Middle frontal gyrus (tissue), 1 donor: ENCODE results near the gene ICOS.
"Not testable (repeated sequence)": the region's sequence is repeated elsewhere in the genome, so short reads cannot be mapped to it uniquely, and the experiment has no call there.

Experiments used
- DNase-seq: peaks from one replicate; pipeline ENCODE4 v3.0.0-alpha.2; 2015; ENCODE audit warnings: low spot score; ENCODE audit errors: extremely low spot score

ICOS gene

DNA sequence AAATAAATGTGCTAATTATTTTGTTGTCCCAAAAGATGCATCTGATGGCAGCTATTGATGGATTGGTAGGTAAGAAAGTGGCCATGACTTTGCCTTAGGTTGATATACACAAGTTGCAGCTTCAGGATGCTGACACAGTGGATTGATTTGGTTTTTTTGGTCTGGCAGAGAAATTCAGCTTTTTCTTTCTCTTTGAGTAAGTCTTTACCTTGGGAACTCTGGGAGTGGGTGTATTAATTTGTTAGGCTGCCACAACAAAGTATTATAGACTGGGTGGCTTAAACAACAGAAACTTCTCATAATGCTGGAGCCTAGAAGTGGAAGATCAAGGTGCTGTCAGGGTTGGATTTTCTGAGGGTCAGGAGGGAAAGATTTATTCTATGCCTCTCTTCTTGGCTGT is 19.8 kb upstream of the ICOS start:
- no peak for DNase-seq

DNA sequence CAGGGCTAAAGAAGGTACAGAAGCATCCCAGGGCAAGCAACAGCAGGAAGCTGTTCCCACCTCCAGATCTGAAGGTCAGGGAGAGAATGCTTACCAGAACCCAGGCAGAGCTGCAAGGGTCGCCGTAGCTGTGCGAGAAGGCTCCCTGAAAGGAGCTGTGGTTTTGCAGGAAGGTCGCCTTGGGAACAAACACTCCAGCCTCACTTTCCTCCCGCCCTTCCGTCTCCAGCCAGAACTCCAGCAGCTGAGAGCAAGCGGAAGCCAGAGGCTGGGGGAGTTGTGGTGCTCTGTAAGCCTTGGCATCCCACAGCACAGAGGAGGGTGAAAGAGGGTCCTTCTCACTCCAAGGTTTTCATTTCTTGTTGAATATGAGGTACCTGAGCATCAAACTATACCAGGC is 18.3 kb upstream of the ICOS start:
- no peak for DNase-seq

DNA sequence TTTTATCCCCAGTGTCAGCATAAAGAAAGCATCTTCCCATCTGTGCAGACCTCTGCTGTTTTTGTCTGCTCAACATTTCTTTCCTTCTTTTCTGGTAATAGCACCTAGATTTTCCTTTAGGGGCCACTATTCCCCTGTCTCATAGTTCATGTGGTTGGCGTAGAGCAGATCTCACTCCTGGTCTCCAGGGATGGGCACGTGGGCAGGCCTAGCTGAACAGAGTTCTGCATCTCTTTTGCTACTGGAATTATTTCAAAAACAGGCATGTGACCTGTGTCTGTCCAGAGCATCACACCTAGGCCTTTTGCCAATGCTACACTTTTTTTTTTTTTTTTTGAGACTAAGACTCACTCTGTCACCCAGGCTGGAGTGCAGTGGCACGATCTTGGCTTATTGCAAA is 17.7 kb upstream of the ICOS start:
- DNase-seq, result no peak

DNA sequence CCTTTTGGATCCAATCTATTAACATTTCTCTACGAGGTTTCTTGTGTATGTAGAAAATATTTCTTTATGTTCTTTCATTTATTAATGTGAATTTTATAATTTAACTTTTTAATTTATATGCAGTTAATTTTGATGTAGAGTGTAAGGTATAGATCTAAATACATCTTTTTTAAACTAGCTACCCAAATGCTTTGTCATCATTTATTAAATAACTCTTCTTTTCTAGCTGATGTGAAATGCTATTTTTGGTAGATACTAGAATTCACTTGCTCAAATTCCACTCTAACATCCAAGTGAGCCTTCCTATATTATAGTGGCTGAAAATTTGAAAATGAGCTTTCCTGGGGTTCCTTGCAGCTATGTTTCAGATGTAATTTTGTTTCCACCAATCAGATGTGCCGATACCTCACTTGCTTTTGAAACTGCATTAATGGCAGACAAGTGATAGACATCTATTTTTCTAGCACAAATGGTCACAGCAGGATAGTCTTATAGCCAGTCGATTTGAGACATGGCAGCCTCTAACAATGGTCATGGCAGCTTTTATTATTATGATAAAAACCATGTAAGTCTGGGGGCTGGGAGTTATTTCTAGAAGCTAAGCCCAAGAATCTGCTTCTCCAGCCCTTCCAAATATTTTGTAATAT is 10.9 kb upstream of the ICOS start:
- no peak for DNase-seq

DNA sequence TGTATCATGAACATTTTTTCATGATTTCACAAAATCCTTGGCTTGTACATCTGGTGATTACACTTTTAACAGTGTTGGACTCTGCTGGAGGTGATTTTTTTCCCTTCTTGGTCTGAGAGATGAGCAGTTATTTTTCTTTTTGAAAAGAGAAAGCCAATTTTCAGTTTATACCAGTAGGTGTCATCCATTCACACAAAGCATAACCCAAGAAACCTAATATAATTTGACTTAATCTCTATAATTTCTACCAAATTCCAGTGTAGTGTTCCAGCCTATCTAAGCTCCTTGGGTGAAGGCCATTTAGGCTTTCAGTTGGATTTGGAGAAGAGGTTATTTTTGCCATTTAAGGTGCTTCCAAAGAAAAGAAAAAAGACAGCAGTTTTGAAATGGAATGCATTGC is 7.7 kb upstream of the ICOS start:
- no peak for DNase-seq

DNA sequence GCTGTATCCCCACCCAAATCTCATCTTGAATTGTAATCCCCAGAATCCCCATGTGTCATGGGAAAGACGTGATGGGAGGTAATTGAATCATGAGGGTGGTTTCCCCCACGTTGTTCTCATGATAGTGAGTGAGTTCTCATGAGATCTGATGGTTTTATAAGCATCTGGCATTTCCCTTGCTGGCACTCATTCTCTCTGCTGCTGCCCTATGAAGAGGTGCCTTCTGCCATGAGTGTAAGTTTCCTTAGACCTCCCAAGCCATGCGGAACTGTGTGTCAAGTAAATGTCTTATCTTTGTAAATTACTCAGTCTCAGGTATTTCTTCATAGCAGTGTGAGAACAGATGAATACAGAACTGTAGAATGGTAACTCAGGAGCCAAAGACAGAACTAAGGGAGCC is 5.3 kb upstream of the ICOS start:
- not testable (repeated sequence) for DNase-seq

DNA sequence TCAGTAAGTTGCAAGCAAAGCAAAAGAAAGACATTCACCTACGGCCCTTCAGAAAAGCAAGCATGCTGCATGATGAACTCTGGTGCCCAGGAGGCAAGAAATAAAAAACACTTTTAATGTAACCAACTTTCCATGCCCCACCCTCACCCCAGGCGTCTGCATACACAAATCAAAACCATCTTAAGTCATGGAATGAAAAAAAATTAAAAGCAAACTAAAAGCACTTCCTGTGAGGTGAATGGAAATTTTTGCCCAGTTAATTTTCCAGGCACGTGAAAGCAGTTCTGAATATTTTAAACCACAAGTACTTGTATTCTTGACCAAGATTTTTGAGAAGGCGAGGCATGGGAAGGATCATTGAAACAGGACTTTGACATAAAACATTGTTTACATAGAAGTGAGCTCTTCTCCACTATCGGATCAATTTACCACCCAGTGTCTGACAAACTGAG is 2.5 kb upstream of the ICOS start:
- DNase-seq, result no peak

DNA sequence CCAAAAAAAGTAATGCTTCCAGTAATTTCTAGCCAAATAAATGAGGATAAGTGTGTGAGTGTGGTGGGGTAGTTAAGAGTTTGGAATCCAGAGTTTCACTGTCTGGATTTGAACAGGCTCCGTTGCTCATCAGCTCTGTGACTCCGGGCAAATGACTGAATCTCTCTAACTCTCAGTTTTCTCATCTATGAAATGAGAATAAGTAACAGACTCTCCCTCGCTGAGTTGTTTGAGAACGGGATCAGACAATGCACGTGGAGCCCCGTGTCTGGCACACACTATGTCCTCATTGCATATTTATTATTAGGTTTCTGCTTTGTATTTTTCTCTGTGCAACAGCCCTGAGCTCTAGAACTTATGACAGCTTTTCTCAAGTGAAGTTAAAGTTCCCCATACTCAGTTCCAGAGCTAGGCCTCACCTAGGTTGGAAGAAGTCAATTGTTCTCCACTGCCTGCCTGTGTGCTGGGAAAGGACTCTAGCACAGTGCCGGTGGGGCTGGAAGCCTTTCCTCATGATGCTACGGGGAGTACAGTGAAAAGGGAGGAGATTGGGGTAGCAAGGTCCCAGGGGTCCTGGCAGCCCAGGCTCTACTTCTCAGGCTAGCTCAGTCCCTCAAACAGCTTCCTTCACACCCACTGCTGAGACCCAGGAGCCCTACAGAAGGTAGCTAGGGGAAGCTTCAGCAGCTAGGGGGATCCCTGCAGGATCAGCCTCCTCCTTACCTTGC is 1.7 kb upstream of the ICOS start:
- no peak for DNase-seq

DNA sequence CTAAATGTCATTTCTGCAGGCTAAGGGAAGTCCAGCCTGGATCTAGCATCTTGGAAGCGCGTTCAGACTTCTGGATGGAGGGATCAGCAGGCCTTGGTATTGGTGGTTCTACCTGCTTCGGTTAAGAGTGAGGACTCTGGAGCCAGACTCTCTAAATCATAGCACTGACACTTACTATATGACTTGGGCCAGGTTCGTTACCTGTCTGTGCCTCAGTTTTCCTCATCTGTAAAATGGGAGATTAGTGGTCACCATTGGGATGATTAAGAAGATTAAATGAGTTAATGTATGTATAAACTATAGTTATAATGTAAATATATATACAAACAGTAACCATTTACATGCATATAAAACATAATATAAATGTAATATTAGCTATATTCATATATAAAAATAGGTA is 995 bp upstream of the ICOS start:
- DNase-seq, result no peak

DNA sequence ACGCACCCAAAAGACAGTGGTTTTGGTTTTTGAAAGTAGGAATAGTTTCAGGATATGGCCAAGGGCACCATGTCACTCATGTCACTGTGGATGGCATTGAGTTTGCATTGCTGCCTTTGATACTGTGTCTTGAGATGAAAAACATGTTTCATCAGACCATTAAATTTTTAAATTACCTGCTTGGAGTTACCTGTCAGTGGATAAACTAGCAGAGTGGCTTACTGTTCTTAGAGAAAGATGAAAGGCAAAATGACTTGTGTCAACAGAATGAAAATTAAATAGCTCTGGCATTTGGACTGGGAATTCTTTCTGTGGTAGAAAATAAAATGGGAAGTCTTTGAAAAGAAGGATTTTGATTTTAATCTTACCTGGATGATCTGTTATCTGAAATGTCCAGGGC is 386 bp downstream of the ICOS start:
- no peak for DNase-seq

DNA sequence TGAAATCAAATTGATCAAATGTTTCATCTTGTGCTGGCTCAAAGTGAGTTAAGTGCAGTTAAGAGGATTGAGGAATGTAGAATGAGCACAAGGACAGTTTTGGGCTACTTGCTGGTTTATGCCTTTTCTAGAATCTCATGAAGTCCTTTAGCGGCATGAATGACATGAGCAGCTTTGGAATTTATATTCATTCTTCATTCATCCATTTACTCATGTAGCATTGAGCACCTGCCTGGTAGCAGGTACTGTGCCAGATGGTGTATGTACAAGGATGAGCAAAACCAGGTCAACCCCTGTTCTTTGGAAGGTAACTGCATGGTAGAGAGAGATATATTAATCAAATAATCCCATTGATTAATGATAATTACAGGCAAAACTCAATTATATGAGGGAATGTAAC is 1.2 kb downstream of the ICOS start:
- DNase-seq, result no peak

DNA sequence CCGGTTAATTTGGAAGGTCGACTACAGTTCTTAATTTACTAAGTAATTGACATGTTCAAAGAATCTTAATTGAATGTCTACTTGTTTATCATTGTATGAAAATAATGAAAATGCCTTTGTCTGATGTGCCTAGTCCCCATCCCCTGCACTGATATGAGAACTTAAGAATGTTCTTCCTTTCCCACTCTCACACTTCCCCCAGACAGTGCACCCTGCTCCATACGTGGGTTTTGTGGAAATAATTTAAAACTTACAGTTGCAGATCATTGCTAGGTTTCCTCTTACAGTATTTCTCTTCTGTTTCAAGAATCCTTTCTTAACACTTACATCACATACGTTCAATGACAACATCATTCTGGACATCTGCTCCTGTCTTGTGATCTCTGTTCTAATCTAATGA is 3.5 kb downstream of the ICOS start:
- no peak for DNase-seq

DNA sequence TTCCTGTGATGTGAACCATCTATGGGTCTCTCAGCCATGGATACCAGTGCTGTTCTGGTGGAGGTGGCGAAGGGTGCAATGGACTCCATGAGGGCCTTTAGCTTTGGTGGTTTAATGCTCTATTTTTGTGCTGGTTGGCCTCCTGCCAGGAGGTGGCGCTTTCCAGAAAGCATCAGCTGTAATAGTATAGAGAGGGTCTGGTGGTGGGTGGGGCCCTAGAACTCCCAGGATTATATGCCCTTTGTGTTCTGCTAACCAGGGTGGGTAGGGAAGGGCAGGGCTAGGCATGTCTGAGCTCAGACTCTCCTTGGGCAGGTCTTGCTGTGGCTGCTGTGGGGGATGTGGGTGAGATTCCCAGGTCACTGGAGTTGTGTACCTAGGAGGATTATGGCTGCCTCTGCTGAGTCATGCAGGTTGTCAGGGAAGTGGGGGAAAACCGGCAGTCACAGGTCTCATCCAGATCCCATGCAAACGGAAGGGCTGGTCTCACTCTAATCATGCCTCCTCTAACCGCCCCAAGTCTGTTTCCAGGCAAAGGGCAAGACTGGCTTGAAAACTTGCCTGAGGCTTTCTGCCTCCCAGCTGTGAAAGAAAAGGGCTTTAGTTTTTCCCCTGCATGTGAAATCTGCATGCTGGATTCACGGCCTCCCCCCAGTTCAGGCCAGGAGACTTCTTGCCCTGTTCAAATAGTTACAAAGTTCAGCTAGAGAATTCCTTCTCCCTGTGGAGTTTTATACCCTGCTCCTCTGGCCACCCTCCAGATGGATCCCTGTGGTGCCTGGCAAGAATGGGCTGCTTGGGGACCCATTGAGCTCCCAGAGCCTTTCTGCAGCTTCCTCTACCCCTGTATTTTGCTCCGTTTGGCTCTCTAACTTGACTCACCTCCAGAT is 7.2 kb downstream of the ICOS start:
- DNase-seq, result not testable (repeated sequence)

DNA sequence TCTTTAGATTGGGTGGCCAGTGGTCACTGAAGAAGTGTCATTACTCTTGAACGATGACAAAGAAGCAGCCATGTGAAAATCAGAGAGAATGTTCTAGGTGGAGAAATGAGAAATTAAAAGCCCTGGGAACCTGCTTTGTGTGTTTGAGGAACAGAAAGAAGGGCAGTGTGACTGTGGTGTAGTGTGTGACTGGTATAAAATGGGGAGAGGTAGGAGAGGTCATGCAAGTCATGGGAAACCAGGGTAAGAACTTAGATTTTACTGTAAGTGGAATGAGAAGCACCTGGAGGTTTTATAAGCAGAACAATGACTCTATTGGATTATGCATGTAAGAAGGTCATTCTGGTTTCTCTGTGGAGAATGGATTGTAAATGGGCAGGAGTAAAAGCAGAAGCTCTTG is 12.2 kb downstream of the ICOS start:
- DNase-seq, result no peak

DNA sequence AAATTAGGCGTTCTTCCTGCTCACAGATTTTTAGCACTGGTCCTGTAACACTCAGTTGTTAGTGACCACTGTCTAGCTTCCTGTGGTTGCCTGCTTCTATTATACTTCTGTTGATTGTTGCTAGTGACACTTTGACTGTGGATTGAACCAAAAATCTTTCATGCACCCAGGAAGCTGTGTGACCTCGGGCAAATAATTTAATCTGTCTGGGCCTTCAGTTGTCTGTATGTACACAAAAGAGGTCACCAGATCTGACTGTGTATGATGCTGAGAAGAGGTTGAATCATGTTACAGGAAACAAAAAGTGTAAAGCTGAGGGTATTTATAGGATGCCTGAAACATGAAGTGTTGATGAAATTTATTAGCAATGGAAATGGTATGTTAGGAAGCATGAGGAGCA is 12.7 kb downstream of the ICOS start:
- DNase-seq, result no peak

DNA sequence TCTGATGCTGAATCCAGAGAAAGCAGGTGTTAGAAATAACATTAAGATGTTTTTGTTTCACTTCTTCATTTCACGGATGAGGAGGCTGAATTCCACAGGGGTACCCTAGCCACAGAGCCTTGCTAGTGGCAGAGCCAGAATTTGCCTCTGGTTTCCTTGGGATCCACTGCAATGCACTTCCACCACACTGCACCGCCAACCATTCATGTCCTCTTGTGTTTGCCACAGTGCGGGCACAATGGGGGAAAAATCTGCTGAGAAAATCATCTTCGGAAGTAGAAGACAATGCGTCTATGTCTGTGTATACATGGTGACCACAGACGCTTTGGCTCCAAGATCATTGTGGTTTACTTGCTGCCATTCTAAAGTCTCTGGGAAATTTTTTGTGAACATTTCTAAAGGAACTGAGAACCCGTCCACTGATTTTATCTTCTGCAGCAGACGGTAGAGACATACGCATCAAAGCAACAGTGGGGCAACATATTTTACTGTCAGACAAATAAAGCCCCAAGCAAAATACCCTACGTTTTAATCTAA is 14.9 kb downstream of the ICOS start:
- no peak for DNase-seq

DNA sequence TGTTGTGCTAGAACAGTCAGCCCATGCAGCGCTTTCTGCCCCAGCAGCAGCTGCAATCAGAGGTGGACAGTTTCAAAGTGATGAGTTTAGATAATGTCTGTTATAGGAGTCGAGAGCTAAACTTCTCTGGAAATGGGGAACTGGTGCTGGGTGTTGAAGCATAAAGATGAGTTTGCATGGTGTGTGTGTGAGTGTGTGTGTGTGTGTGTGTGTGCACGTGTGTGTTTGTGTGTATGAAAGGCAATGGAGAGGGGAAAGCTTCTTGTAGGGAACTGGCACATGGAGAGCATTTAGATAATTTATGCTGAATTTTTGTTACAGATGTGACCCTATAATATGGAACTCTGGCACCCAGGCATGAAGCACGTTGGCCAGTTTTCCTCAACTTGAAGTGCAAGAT is 22.7 kb downstream of the ICOS start:
- no peak for DNase-seq

DNA sequence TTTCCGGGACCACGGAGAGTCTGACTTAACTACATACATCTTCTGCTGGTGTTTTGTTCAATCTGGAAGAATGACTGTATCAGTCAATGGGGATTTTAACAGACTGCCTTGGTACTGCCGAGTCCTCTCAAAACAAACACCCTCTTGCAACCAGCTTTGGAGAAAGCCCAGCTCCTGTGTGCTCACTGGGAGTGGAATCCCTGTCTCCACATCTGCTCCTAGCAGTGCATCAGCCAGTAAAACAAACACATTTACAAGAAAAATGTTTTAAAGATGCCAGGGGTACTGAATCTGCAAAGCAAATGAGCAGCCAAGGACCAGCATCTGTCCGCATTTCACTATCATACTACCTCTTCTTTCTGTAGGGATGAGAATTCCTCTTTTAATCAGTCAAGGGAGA is 23.1 kb downstream of the ICOS start:
- no peak for DNase-seq

DNA sequence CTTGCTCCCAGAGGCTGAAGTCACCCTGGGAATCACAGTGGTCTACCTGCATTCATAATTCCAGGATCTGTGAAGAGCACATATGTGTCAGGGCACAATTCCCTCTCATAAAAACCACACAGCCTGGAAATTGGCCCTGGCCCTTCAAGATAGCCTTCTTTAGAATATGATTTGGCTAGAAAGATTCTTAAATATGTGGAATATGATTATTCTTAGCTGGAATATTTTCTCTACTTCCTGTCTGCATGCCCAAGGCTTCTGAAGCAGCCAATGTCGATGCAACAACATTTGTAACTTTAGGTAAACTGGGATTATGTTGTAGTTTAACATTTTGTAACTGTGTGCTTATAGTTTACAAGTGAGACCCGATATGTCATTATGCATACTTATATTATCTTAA is 24.2 kb downstream of the ICOS start:
- no peak for DNase-seq

DNA sequence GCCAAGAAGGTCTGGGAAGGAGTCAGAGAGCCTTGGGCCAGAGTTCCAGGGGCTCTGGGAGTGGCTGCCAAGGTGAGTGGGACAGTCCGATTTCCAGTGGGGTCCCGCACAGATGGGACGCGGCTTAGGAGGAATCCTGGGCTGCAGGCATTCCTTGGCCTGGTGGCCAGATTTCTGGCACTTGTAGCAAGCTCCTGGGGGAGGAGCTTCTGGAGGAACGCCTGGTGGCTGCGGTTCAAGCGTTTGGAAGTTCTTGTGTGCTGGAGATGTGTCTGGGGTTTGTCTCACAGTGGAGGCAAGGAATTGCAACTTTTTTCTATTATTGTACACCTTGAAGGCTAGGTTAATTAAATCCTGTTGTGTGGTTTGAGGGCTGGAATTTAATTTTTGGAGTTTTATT is 28.6 kb downstream of the ICOS start:
- not testable (repeated sequence) for DNase-seq

DNA sequence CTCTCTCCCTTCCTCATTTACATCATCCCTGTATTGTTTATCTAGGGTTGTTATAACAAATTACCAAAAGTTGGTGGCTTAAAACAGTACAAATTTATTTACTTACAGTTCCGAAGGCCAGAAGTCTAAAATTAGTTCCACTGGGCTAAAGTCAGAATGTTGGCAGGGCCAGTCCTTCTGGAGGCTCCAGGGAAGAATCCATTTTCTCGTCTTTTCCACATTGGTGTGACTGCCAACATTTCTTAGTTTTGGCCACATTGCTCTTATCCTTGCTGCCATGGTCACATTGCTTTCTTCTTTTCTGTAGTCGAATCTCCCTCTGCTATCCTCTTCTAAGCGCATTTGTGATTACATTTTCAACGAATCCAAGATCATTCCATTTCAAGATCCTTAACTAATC is 34.7 kb downstream of the ICOS start:
- DNase-seq, result no peak

DNA sequence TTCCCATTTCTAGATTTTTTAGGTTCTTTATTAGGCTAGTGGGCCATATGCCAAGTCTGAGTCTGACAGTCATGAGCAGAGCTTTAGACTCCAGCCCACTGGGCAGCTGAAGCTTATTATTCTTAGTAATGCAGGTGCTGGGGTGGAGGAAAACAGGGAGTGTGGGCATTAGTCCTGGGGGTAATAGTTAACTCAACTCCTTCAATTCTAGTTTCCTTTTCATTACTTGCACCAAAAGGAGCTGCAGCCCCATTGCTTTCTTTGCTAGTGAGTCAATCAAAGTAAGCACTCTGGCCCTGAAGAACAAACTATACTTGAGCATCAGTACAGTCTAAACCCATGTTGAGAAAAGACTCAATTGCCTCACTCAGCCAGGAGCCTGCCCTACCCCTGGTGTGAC is 35.5 kb downstream of the ICOS start:
- DNase-seq, result no peak
